HG03039 (cell line): ENCODE results near the gene SIGLEC5.

Source experiments
- ATAC-seq: cut with Tn5 transposase; IDR thresholded peaks from one replicate; pipeline ENCODE4 v1.9.1; 2021; ENCODE audit warnings: mild to moderate bottlenecking, moderate library complexity; ENCODE audit not compliant: unreplicated experiment

SIGLEC5 gene

GRCh38 chr19:51628153-51628939, 1.9 kb downstream of the SIGLEC5 start:
- no peak for ATAC-seq

DNA sequence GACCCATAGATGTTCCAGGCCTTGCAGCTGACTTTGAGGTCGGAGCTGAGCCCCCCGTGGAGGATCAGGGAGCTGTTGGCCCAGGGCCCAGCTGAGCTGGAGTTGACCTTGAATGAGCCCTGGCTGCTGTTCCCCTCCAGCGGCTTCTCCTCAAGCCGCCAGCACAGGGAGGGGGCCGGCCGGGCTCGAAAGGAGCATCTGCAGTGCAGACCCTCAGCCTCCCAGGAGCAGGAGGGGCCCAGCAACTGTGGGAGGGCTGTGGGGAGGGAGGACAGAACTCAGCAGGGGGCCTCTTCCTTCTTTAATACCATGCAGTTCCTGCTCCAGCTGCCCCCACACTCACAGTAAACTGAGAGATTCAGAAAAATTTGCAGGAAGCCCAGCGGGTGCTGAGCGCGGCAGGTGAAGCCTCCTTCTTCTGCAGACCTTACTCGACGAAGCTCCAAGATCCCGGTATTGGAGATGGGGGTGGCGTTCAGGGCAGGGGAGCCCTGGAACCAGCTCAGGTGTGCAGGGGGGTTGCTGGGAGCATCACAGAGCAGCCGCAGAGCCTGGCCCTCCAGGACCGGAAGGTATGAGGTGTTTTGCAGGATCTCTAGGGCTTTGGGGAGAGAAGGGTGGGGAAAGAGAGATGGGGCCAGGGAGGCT, 2.6 kb downstream of the SIGLEC5 start:
- ATAC-seq: no peak

GRCh38 chr19:51626675-51627074, 3.5 kb downstream of the SIGLEC5 start:
- ATAC-seq: no peak

- ATAC-seq: no peak
These were observed 9.0 kb downstream of the SIGLEC5 start for GRCh38 chr19:51621178-51621577.

GRCh38 chr19:51615991-51616390, 14.2 kb downstream of the SIGLEC5 start:
- no peak for ATAC-seq

DNA sequence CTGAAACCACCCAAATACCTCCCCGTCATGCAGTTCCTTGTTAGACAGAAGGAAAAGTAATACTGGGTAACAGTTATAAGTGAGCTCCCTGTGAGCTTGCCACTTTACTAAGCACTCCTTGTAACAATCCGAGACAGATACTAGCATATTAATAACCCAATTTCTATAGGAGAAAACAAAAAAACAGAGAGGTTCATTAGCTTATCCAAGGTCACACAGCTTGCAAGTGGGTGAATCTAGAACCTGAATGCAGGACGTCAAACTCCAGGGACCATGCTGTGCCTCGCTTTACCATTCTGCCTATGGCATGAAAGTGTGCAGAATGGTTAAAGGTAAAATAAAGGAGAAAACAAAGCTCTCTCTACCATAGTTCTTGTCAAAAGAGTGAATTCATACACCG, 15.4 kb downstream of the SIGLEC5 start:
- no peak for ATAC-seq

GRCh38 chr19:51610576-51610975, 19.6 kb downstream of the SIGLEC5 start:
- no peak for ATAC-seq

DNA sequence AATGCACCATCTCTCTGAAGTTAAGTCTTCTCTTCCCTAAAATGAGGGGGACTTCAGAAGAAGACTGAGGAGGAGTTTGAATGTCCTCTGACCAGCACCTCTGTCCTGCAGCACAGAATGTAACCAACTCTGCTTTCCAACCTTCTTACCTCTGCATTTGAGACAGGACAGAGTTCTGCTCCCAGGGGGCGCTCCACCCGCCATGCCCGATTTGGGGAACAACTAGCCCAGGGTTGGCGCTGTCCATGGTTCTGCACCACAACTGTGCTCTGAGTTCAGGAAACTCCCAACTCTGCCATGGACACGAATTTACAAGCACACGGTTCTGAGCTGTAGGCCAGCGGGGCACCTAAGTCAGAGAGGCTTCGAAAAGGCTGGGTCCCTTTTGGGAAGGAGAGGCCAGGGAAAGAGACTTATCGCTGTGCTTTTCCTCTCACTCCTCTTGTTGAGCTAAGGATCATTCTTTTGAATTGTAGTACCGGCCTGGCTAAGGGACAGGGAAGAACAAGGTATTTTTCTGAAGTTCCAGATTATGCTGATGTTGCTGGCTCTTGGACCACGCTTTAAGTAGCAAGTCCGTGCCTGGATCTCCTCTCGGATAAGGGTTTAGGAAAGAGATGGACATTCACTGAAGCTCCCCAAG, 22.2 kb downstream of the SIGLEC5 start:
- no peak for ATAC-seq

GRCh38 chr19:51607077-51607476, 23.1 kb downstream of the SIGLEC5 start:
- peak; percentile 88 for ATAC-seq

- no peak for ATAC-seq
These were observed 27.9 kb downstream of the SIGLEC5 start for GRCh38 chr19:51602189-51602854.

- ATAC-seq: no peak
These were observed 29.1 kb downstream of the SIGLEC5 start for GRCh38 chr19:51600940-51601580.

- ATAC-seq: no peak
These were observed 31.1 kb downstream of the SIGLEC5 start for GRCh38 chr19:51599084-51599483.

DNA sequence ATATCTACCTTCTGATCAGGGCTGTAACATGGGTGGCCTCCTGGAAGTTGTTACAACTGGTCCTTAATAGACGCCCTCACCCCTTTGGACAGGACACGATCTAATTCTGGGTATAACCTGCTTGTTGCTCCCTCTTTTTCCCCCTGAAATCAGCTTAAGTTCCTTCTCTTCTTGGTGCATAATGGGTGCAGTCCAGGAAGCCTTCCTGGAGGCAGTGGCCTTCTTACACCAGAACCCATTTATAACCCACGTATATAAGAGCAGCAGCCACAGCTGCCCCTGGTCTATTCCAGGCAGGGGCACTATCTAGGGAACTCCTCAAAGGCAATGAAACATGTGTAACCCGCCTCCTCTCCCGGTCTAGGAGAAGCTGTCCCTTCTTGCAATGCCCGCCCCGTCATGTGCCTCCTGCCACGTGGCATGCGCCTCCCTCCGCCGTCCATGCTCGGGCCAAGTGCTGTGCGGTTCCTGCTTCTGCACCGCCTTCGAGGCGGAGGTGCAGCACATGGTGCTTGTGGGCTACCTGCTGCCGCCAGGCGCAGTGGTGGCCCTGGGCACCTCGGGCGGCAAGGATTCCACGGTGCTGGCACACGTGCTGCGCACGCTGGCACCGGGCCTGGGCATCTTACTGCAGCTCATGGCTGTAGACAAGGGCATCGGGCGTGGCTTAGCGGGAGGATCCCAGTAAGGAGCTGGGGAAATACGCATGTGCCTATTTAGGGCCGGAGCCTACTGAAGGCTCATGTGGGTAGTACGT, 31.9 kb downstream of the SIGLEC5 start:
- ATAC-seq: no peak

GRCh38 chr19:51595190-51596175, 34.7 kb downstream of the SIGLEC5 start:
- no peak for ATAC-seq

GRCh38 chr19:51594774-51595109, 35.5 kb downstream of the SIGLEC5 start:
- no peak for ATAC-seq

DNA sequence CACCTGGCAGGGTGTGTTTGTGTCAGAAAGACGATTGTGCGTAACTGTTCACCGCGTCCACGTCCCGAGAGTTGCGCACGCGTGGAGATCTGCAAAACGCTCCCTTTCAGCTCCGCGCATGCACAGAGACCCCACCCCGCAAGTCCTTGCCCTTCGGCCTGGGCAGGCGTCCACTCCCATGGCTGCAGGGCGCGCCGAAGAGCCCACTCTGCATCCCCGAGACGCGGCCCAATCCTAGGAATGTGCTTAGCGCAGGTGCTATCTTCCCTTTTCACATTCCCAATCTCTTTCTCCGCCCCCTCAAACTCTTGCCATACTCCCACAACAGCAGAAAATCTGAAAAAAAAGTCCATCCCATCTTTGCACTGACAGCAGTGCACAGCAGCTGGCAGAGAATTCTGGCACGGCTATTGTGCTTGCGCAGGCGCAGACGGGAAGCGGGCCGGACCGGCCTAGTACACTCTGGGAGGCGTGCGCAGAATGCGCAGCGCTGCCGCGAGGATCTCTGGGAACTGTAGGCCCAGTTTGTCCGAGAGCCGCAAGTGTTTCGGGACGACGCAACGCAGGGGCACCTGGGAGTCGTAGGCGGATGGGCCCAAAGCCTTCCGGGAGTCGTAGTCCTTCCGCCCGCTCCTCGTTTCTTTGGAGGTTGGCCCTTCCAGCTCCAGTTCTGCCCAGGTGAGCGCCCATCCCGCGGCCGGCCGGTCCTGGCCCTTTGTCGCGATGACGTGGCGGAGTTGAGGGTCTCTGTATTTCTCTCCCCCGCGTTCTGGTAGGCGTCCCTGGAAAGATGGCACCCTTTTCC, 36.0 kb downstream of the SIGLEC5 start:
- peak; percentile 97 for ATAC-seq

DNA sequence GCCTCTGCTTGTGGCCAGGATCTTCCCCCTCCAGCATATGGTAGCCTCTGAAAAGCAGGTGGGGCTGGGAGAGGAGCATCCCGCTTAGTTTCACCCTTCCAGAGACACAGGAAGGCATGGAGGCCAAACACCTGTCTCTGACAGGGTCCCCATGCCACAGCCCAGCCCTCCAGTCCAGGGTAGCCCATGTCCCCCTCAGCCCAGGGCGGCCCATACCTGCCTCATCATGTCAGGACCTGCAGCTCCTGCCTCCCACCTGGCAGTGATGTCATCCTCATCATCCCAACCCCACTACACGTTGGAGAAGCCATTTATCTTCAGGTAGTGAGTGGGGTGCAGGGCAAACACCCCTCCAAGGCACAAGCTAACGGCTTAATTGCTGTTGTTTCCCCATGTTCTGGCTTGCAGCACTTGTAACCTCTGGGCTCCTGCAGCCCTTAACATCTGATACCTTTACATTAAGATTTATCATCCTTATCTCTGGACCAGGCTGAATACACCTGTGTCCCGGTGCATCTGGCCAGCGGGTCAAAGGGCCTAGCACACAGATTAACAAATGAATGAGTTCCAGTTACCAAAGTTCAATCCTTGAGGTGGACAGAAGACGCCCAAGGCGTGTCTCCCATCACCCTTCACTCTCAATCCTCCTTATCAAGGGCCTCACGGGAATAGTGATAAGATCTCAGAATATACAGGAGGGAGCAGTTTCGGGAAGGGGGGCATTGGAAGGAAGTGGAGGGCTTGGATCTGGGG, 36.9 kb downstream of the SIGLEC5 start:
- no peak for ATAC-seq

GRCh38 chr19:51592521-51592920, 37.7 kb downstream of the SIGLEC5 start:
- ATAC-seq: no peak
